ENCODE data around the gene CFTR. TPM values are rescaled to one million over a fixed set of nuclear protein-coding genes. Genes with fewer than 3 reads are reported as not detected.

CFTR gene
- total RNA-seq, 1 experiment from 2014 or later: not detected

DNA sequence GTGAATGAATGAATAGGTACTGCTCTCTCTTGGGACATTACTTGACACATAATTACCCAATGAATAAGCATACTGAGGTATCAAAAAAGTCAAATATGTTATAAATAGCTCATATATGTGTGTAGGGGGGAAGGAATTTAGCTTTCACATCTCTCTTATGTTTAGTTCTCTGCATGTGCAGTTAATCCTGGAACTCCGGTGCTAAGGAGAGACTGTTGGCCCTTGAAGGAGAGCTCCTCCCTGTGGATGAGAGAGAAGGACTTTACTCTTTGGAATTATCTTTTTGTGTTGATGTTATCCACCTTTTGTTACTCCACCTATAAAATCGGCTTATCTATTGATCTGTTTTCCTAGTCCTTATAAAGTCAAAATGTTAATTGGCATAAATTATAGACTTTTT is 1.2 kb downstream of the CFTR start:
- TF ChIP-seq, protein P1, sequence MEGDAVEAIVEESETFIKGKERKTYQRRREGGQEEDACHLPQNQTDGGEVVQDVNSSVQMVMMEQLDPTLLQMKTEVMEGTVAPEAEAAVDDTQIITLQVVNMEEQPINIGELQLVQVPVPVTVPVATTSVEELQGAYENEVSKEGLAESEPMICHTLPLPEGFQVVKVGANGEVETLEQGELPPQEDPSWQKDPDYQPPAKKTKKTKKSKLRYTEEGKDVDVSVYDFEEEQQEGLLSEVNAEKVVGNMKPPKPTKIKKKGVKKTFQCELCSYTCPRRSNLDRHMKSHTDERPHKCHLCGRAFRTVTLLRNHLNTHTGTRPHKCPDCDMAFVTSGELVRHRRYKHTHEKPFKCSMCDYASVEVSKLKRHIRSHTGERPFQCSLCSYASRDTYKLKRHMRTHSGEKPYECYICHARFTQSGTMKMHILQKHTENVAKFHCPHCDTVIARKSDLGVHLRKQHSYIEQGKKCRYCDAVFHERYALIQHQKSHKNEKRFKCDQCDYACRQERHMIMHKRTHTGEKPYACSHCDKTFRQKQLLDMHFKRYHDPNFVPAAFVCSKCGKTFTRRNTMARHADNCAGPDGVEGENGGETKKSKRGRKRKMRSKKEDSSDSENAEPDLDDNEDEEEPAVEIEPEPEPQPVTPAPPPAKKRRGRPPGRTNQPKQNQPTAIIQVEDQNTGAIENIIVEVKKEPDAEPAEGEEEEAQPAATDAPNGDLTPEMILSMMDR (IDR thresholded peaks at IDR 0.05 in 2 of 3, conservative IDR thresholded peaks at IDR 0.05 in 1 of 3; ENCODE audit: borderline replicate concordance in 1 of 3, insufficient read depth in 1 of 3, low read depth in 2 of 3, low read length in 2 of 3): peak in 2 of 3 experiments; percentile 8 to 12; a peak in 1 of 6 replicates
- TF ChIP-seq ZFX (IDR thresholded peaks at IDR 0.05) (no peak), RAD21 (IDR thresholded peaks at IDR 0.05; ENCODE audit: low read depth) (peak; percentile 29; the same call in 1 of the 2 replicates)
- Histone ChIP-seq H2AFZ (ENCODE audit: low read depth, low read length, poor library complexity, severe bottlenecking) (no peak overlapping the region), H3K4me3 (replicated peaks in 1 of 2; ENCODE audit: low read depth in 1 of 2, low read length in 2 of 2) (no peak overlapping the region), H3K9ac (ENCODE audit: low read length) (no peak overlapping the region), H3K4me2 (ENCODE audit: low read length) (no peak overlapping the region), H3K27ac (ENCODE audit: low read depth, low read length) (no peak overlapping the region), H3K27me3 (ENCODE audit: insufficient read depth, low read length) (no peaks in the 10 kb centered on the region), H3K9me3 (ENCODE audit: control insufficient read depth in 1 of 2, insufficient read depth in 1 of 2, low read depth in 1 of 2, low read length in 2 of 2) (no peaks in the 10 kb centered on the region), H3K4me1 (ENCODE audit: control insufficient read depth in 1 of 2, insufficient read depth in 2 of 2, low read length in 2 of 2) (no peaks in the 10 kb centered on the region), H3K9me2 (ENCODE audit: insufficient read depth) (no peaks in the 10 kb centered on the region), H3K79me2 (ENCODE audit: insufficient read depth, low read length) (no peaks in the 10 kb centered on the region), H3K36me3 (ENCODE audit: control insufficient read depth in 1 of 2, insufficient read depth in 2 of 2, low read length in 2 of 2) (no peaks in the 10 kb centered on the region), H4K20me1 (ENCODE audit: insufficient read depth) (no peaks in the 10 kb centered on the region)
- DNase-seq (ENCODE audit: low read depth, low spot score) (no peak), ATAC-seq (no peak; the same call in 1 of the 2 replicates)
- intact Hi-C loops (cut with micrococcal nuclease): no loop called here
- BruUV-seq (replicated peaks): no TSS peak
- CTCF ChIA-PET: no interaction called here
- RAD21 ChIA-PET (ENCODE audit: low non-redundant PET in 1 of 2, low total read pairs in 2 of 2, uncharacterized antibody in 2 of 2, unreplicated experiment in 2 of 2): no interaction called here
- POLR2A ChIA-PET: no interaction called here

- H2AFZ ChIP-seq (ENCODE audit: low read depth, low read length, poor library complexity, severe bottlenecking): no peak overlapping the region
- no peak overlapping the region for H3K9ac ChIP-seq (ENCODE audit: low read length)
- DNase-seq (ENCODE audit: low read depth, low spot score) (no peak), ATAC-seq (no peak)
- no peak overlapping the region for H3K27ac ChIP-seq (ENCODE audit: low read depth, low read length)
- no peaks in the 10 kb centered on the region for H3K4me1 ChIP-seq (ENCODE audit: control insufficient read depth in 1 of 2, insufficient read depth in 2 of 2, low read length in 2 of 2)
- H3K9me2 ChIP-seq (ENCODE audit: insufficient read depth): no peaks in the 10 kb centered on the region
- H3K4me3 ChIP-seq (replicated peaks in 1 of 2; ENCODE audit: low read depth in 1 of 2, low read length in 2 of 2): no peak overlapping the region
- H3K4me2 ChIP-seq (ENCODE audit: low read length): no peak overlapping the region
- no peaks in the 10 kb centered on the region for H3K27me3 ChIP-seq (ENCODE audit: insufficient read depth, low read length)
- intact Hi-C loops (cut with micrococcal nuclease): no loop called here
- no peaks in the 10 kb centered on the region for H3K9me3 ChIP-seq (ENCODE audit: control insufficient read depth in 1 of 2, insufficient read depth in 1 of 2, low read depth in 1 of 2, low read length in 2 of 2)
- no peaks in the 10 kb centered on the region for H3K79me2 ChIP-seq (ENCODE audit: insufficient read depth, low read length)
- BruUV-seq (replicated peaks): no TSS peak
- RAD21 ChIA-PET (ENCODE audit: low non-redundant PET in 1 of 2, low total read pairs in 2 of 2, uncharacterized antibody in 2 of 2, unreplicated experiment in 2 of 2): no interaction called here
- H3K36me3 ChIP-seq (ENCODE audit: control insufficient read depth in 1 of 2, insufficient read depth in 2 of 2, low read length in 2 of 2): no peaks in the 10 kb centered on the region
- POLR2A ChIA-PET: no interaction called here
- CTCF ChIA-PET: no interaction called here
- H4K20me1 ChIP-seq (ENCODE audit: insufficient read depth): no peaks in the 10 kb centered on the region
- no peak for TF ChIP-seq ATF3 (IDR thresholded peaks at IDR 0.05)
- TF ChIP-seq, protein P2, sequence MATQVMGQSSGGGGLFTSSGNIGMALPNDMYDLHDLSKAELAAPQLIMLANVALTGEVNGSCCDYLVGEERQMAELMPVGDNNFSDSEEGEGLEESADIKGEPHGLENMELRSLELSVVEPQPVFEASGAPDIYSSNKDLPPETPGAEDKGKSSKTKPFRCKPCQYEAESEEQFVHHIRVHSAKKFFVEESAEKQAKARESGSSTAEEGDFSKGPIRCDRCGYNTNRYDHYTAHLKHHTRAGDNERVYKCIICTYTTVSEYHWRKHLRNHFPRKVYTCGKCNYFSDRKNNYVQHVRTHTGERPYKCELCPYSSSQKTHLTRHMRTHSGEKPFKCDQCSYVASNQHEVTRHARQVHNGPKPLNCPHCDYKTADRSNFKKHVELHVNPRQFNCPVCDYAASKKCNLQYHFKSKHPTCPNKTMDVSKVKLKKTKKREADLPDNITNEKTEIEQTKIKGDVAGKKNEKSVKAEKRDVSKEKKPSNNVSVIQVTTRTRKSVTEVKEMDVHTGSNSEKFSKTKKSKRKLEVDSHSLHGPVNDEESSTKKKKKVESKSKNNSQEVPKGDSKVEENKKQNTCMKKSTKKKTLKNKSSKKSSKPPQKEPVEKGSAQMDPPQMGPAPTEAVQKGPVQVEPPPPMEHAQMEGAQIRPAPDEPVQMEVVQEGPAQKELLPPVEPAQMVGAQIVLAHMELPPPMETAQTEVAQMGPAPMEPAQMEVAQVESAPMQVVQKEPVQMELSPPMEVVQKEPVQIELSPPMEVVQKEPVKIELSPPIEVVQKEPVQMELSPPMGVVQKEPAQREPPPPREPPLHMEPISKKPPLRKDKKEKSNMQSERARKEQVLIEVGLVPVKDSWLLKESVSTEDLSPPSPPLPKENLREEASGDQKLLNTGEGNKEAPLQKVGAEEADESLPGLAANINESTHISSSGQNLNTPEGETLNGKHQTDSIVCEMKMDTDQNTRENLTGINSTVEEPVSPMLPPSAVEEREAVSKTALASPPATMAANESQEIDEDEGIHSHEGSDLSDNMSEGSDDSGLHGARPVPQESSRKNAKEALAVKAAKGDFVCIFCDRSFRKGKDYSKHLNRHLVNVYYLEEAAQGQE (IDR thresholded peaks at IDR 0.05; ENCODE audit: low read depth): no peak
- no peak for TF ChIP-seq ELF1 (IDR thresholded peaks at IDR 0.05; ENCODE audit: borderline replicate concordance, low read depth)
- TF ChIP-seq EGR1 (IDR thresholded peaks at IDR 0.05; ENCODE audit: low read depth): no peak
- no peak for TF ChIP-seq CBX3 (IDR thresholded peaks at IDR 0.05; ENCODE audit: low read depth)
- TF ChIP-seq ZBTB33 (IDR thresholded peaks at IDR 0.05; ENCODE audit: extremely low read depth, insufficient replicate concordance, low read length): no peak
- TF ChIP-seq SIN3A (IDR thresholded peaks at IDR 0.05; ENCODE audit: low read depth): no peak
- TF ChIP-seq EZH2phosphoT487 (IDR thresholded peaks at IDR 0.05; ENCODE audit: borderline replicate concordance): no peak
- TF ChIP-seq POLR2AphosphoS5 (IDR thresholded peaks at IDR 0.05; ENCODE audit: low read depth, low read length): no peak
- TF ChIP-seq POLR2A (IDR thresholded peaks at IDR 0.05; ENCODE audit: borderline replicate concordance, extremely low read depth, insufficient read depth, insufficient read length): no peak
- no peak for TF ChIP-seq EZH2 (IDR thresholded peaks at IDR 0.05)
These were observed 5.3 kb downstream of the CFTR start for GRCh38 chr7:117485118-117485620.
